ENCODE measurements around the gene NPR2. TPM values are rescaled to one million over a fixed set of nuclear protein-coding genes. Genes with fewer than 3 reads are reported as not detected.

The NPR2 gene
- total and polyA plus RNA-seq, 2 of the 13 experiments (the other 11 are each of a cell fraction or from before 2014, with no cell fraction given), result 7.4 to 9.4 TPM

DNA sequence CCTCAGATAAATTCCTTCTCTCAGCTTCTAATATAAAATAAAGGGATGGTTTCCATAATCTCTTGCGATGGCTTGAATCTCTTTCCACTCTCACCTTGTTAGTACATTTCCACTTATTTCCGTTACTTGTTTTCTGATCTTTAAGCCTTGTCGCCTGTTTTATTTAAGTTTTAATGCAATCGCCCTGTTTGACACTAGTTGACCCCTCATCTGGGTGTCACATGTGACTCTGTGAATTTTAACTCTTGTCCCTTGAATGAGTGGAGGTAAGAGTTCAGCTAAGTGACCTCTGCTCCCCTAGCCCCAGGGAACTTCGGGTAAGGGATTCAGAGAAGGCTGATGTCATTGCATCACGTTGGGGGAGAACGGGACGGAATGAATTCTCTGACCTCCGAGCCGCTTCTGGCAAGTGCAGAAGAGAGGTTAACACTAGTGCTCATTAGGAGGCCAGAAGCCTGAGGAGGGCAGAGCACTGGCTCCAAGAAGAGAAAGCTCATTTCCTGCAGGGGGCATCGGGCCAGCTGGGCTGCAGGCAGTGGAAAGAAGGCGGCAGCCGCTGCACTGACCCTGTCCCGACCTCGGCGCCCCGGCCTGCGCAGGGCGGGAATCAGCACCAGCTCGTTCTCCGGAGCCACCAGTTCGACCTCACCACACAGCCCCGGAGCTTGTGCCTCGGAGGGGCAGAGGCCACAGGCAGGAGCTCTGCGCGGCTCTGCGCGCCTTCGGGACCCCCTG, 22.9 kb downstream of the NPR2 start (continued):
- TF ChIP-seq, protein P1, sequence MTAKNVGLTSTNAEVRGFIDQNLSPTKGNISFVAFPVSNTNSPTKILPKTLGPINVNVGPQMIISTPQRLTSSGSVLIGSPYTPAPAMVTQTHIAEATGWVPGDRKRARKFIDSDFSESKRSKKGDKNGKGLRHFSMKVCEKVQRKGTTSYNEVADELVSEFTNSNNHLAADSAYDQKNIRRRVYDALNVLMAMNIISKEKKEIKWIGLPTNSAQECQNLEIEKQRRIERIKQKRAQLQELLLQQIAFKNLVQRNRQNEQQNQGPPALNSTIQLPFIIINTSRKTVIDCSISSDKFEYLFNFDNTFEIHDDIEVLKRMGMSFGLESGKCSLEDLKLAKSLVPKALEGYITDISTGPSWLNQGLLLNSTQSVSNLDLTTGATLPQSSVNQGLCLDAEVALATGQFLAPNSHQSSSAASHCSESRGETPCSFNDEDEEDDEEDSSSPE (CRISPR knock-in tag; IDR thresholded peaks at IDR 0.05), result peak; percentile 73; the same call in 1 of the 2 replicates
- TF ChIP-seq ZNF660 (CRISPR knock-in tag; IDR thresholded peaks at IDR 0.05; ENCODE audit: borderline replicate concordance, low read depth), result no peak
- TF ChIP-seq GFI1 (CRISPR knock-in tag; IDR thresholded peaks at IDR 0.05; ENCODE audit: borderline replicate concordance), result no peak
- no peak for TF ChIP-seq GABPA (IDR thresholded peaks at IDR 0.05; ENCODE audit: low read depth, low read length)
- no peak; the same call in 1 of the 2 replicates for TF ChIP-seq GABPA (CRISPR knock-in tag; IDR thresholded peaks at IDR 0.05; ENCODE audit: low read depth)
- no peak for TF ChIP-seq ZNF367 (CRISPR knock-in tag; IDR thresholded peaks at IDR 0.05; ENCODE audit: borderline replicate concordance)
- no peak; the same call in 1 of the 2 replicates for TF ChIP-seq HMGXB3 (CRISPR knock-in tag; IDR thresholded peaks at IDR 0.05; ENCODE audit: borderline replicate concordance)
- TF ChIP-seq ATRX (CRISPR knock-in tag; IDR thresholded peaks at IDR 0.05; ENCODE audit: borderline replicate concordance), result no peak
- TF ChIP-seq NR2F1 (CRISPR knock-in tag; IDR thresholded peaks at IDR 0.05), result peak; percentile 82 to 89
- peak; percentile 85 for TF ChIP-seq ZNF143 (CRISPR knock-in tag; IDR thresholded peaks at IDR 0.05)
- TF ChIP-seq THYN1 (CRISPR knock-in tag; IDR thresholded peaks at IDR 0.05; ENCODE audit: borderline replicate concordance, low read depth), result no peak
- peak; percentile 83; the same call in 1 of the 2 replicates for TF ChIP-seq CEBPB (IDR thresholded peaks at IDR 0.05; ENCODE audit: borderline replicate concordance, low read depth, low read length)
- TF ChIP-seq KDM5B (CRISPR knock-in tag; IDR thresholded peaks at IDR 0.05; ENCODE audit: borderline replicate concordance), result no peak
- TF ChIP-seq ZNF878 (CRISPR knock-in tag; IDR thresholded peaks at IDR 0.05), result 0 out of 2 replicates have a peak, but pooled peaks have one; percentile 12
- TF ChIP-seq ZFP41 (CRISPR knock-in tag; IDR thresholded peaks at IDR 0.05; ENCODE audit: borderline replicate concordance), result no peak
- no peak for TF ChIP-seq ZNF510 (CRISPR knock-in tag; IDR thresholded peaks at IDR 0.05; ENCODE audit: low read depth)
- TF ChIP-seq TAF1 (CRISPR knock-in tag; IDR thresholded peaks at IDR 0.05), result no peak
- no peak for TF ChIP-seq GTF2F1 (IDR thresholded peaks at IDR 0.05; ENCODE audit: low read length)
- no peak for TF ChIP-seq MBD4 (IDR thresholded peaks at IDR 0.05; ENCODE audit: borderline replicate concordance, low read length)
- TF ChIP-seq ONECUT2 (CRISPR knock-in tag; IDR thresholded peaks at IDR 0.05), result no peak
- peak; percentile 80 for TF ChIP-seq SAP130 (CRISPR knock-in tag; IDR thresholded peaks at IDR 0.05; ENCODE audit: low read depth)
- TF ChIP-seq FOXM1 (CRISPR knock-in tag; IDR thresholded peaks at IDR 0.05), result no peak
- TF ChIP-seq FOSL2 (CRISPR knock-in tag; IDR thresholded peaks at IDR 0.05), result peak; percentile 26; the same call in 1 of the 2 replicates
- TF ChIP-seq MIXL1 (CRISPR knock-in tag; IDR thresholded peaks at IDR 0.05), result peak; percentile 36; the same call in 1 of the 2 replicates
- TF ChIP-seq, protein P2, sequence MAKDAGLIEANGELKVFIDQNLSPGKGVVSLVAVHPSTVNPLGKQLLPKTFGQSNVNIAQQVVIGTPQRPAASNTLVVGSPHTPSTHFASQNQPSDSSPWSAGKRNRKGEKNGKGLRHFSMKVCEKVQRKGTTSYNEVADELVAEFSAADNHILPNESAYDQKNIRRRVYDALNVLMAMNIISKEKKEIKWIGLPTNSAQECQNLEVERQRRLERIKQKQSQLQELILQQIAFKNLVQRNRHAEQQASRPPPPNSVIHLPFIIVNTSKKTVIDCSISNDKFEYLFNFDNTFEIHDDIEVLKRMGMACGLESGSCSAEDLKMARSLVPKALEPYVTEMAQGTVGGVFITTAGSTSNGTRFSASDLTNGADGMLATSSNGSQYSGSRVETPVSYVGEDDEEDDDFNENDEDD (CRISPR knock-in tag; IDR thresholded peaks at IDR 0.05; ENCODE audit: borderline replicate concordance), result peak; percentile 66; the same call in 1 of the 2 replicates
